ENCODE data around the gene RASGRF2.

Gene RASGRF2

DNA sequence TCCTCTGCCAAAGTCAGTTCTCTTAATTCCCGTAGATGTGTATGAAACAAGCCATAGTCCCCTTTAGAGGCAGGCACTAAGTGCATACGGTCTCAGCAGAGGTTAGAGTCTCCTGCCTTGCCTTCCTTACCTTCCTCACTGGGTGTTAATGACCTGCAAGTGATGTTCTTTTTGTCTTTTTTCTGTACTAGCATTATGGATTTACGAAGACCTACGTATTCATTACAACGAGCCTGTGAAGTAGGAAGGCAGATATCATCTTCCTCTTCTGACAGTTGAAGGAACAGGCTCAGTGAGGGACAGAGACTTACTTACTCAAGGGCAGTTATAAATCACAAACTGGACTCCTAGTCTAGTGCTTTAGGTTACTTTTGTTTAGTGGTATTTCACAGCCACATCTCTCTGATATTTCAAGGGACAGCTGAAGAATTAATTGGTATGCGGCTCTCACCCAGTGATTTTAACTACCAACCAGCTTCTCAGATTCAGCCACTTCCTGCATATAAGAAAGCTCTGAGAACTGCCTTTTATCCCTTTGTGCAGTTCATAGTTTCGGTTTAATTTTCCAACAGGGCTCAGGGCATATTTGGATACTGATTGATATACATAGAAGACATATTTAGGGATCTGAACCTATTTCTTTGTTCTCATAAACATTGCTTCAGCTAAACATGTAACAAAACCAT, 187.9 kb downstream of the RASGRF2 start:
- WGBS (ENCODE audit: extremely low coverage, insufficient coverage, insufficient read length): no CpG with 5 or more reads among the region's 7 CpGs
- Histone ChIP-seq H3K4me3 (ENCODE audit: low read depth, low read length) (no peak overlapping the region), H4K91ac (ENCODE audit: low read depth, low read length) (no peak overlapping the region), H3K36me3 (ENCODE audit: control insufficient read depth in 1 of 2, insufficient read depth in 2 of 2, low read length in 2 of 2) (peaks cover 4 to 7% of the 10 kb centered on the region in 2 experiments), H2AK5ac (ENCODE audit: low read length) (no peak overlapping the region), H3K4ac (ENCODE audit: low read depth, low read length) (no peak overlapping the region), H2BK5ac (ENCODE audit: low read depth, low read length, poor library complexity) (no peak overlapping the region), H3K27me3 (ENCODE audit: insufficient read depth, low read length) (no peaks in the 10 kb centered on the region), H3K4me2 (ENCODE audit: low read length) (no peak overlapping the region), H3K79me1 (ENCODE audit: low read length) (peaks cover 2% of the 10 kb centered on the region), H3K4me1 (ENCODE audit: control insufficient read depth in 1 of 2, insufficient read depth in 2 of 2, low read length in 2 of 2) (peaks cover 0 to 3% of the 10 kb centered on the region in 2 experiments), H3K14ac (ENCODE audit: low read length) (no peak overlapping the region), H3K27ac (ENCODE audit: low read depth, low read length) (no peak overlapping the region), H3K9ac (ENCODE audit: low read length) (no peak overlapping the region), H2BK12ac (ENCODE audit: low read length) (no peak overlapping the region), H3K79me2 (ENCODE audit: control insufficient read depth, insufficient read depth, low read length, poor library complexity) (no peaks in the 10 kb centered on the region), H3K9me3 (ENCODE audit: insufficient read depth, low read depth, low read length) (no peaks in the 10 kb centered on the region), H3K23ac (ENCODE audit: low read length) (no peak overlapping the region), H4K8ac (ENCODE audit: low read depth, low read length) (no peak overlapping the region), H3K18ac (ENCODE audit: low read length) (no peak overlapping the region), H2AFZ (ENCODE audit: insufficient read depth, low read length, poor library complexity) (no peak overlapping the region), H2BK120ac (ENCODE audit: insufficient read depth, low read length, poor library complexity) (no peak overlapping the region), H4K12ac (ENCODE audit: low read depth, low read length) (no peak overlapping the region)
- DNase-seq: no peak

DNA sequence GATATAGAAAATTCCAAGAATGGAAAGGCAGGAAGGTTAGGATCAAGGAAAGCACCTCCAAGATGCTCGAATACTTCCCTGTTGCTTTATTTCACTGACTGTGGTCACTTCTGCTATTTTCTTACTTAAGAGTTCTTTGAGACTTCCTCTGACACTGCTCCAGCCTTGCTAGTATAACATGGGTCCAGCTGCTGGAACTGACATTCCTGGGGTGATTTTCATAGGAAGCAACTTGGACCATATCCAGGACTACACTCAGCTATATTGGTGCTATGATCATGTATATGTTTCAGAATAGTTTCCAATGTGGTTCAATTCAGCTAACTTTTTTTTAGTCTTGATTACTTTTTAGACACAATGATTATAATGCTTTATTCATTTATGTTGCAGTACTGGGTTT, 191.4 kb downstream of the RASGRF2 start:
- H3K4me3 ChIP-seq (ENCODE audit: low read depth, low read length): no peak overlapping the region
- H3K9ac ChIP-seq (ENCODE audit: low read length): no peak overlapping the region
- no peak overlapping the region for H3K4me2 ChIP-seq (ENCODE audit: low read length)
- no peak overlapping the region for H4K8ac ChIP-seq (ENCODE audit: low read depth, low read length)
- no peaks in the 10 kb centered on the region for H3K27me3 ChIP-seq (ENCODE audit: insufficient read depth, low read length)
- H3K79me2 ChIP-seq (ENCODE audit: control insufficient read depth, insufficient read depth, low read length, poor library complexity): no peaks in the 10 kb centered on the region
- no peak overlapping the region for H2AK5ac ChIP-seq (ENCODE audit: low read length)
- H3K4ac ChIP-seq (ENCODE audit: low read depth, low read length): no peak overlapping the region
- H3K23ac ChIP-seq (ENCODE audit: low read length): no peak overlapping the region
- H4K12ac ChIP-seq (ENCODE audit: low read depth, low read length): no peak overlapping the region
- H2BK120ac ChIP-seq (ENCODE audit: insufficient read depth, low read length, poor library complexity): no peak overlapping the region
- no peak overlapping the region for H3K14ac ChIP-seq (ENCODE audit: low read length)
- no CpG with 5 or more reads among the region's 1 CpG for WGBS (ENCODE audit: extremely low coverage, insufficient coverage, insufficient read length)
- no peak overlapping the region for H2BK12ac ChIP-seq (ENCODE audit: low read length)
- H3K36me3 ChIP-seq (ENCODE audit: control insufficient read depth in 1 of 2, insufficient read depth in 2 of 2, low read length in 2 of 2): peaks cover 2 to 12% of the 10 kb centered on the region in 2 experiments
- H2BK5ac ChIP-seq (ENCODE audit: low read depth, low read length, poor library complexity): no peak overlapping the region
- DNase-seq: no peak
- no peaks in the 10 kb centered on the region for H3K79me1 ChIP-seq (ENCODE audit: low read length)
- no peak overlapping the region for H3K27ac ChIP-seq (ENCODE audit: low read depth, low read length)
- no peak overlapping the region for H3K18ac ChIP-seq (ENCODE audit: low read length)
- H3K9me3 ChIP-seq (ENCODE audit: insufficient read depth, low read depth, low read length): no peaks in the 10 kb centered on the region
- no peak overlapping the region for H4K91ac ChIP-seq (ENCODE audit: low read depth, low read length)
- H3K4me1 ChIP-seq (ENCODE audit: control insufficient read depth in 1 of 2, insufficient read depth in 2 of 2, low read length in 2 of 2): no peaks in the 10 kb centered on the region
- no peak overlapping the region for H2AFZ ChIP-seq (ENCODE audit: insufficient read depth, low read length, poor library complexity)

DNA sequence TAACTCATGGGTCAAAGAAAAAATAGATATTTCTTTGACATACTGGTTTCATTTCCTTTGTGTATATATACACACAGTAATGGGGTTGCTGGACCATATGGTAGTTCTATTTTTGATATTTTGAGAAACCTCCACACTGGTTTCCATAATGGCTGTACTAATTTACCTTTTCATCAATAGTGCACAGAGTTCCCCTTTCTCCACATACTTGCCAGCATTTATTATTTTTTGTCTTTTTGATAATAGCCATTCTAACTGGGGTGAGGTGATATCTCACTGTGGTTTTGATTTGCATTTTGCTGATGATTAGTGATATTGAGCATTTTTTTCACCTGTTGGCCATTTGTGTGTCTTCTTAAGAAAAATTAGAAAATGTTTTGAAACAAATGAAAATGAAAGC, 194.6 kb downstream of the RASGRF2 start:
- Histone ChIP-seq H3K27ac (ENCODE audit: low read depth, low read length) (no peak overlapping the region), H3K18ac (ENCODE audit: low read length) (no peak overlapping the region), H4K8ac (ENCODE audit: low read depth, low read length) (no peak overlapping the region), H4K91ac (ENCODE audit: low read depth, low read length) (no peak overlapping the region), H2BK120ac (ENCODE audit: insufficient read depth, low read length, poor library complexity) (no peak overlapping the region), H4K12ac (ENCODE audit: low read depth, low read length) (no peak overlapping the region), H3K36me3 (ENCODE audit: control insufficient read depth in 1 of 2, insufficient read depth in 2 of 2, low read length in 2 of 2) (peaks cover 5 to 11% of the 10 kb centered on the region in 2 experiments), H2BK5ac (ENCODE audit: low read depth, low read length, poor library complexity) (no peak overlapping the region), H3K14ac (ENCODE audit: low read length) (no peak overlapping the region), H3K4ac (ENCODE audit: low read depth, low read length) (no peak overlapping the region), H3K23ac (ENCODE audit: low read length) (no peak overlapping the region), H2AK5ac (ENCODE audit: low read length) (no peak overlapping the region), H3K9ac (ENCODE audit: low read length) (no peak overlapping the region), H3K79me2 (ENCODE audit: control insufficient read depth, insufficient read depth, low read length, poor library complexity) (no peaks in the 10 kb centered on the region), H3K79me1 (ENCODE audit: low read length) (no peaks in the 10 kb centered on the region), H2AFZ (ENCODE audit: insufficient read depth, low read length, poor library complexity) (no peak overlapping the region), H3K9me3 (ENCODE audit: insufficient read depth, low read depth, low read length) (no peaks in the 10 kb centered on the region), H3K4me3 (ENCODE audit: low read depth, low read length) (no peak overlapping the region), H3K4me1 (ENCODE audit: control insufficient read depth in 1 of 2, insufficient read depth in 2 of 2, low read length in 2 of 2) (no peaks in the 10 kb centered on the region), H3K4me2 (ENCODE audit: low read length) (no peak overlapping the region), H2BK12ac (ENCODE audit: low read length) (no peak overlapping the region), H3K27me3 (ENCODE audit: insufficient read depth, low read length) (no peaks in the 10 kb centered on the region)
- no peak for DNase-seq

DNA sequence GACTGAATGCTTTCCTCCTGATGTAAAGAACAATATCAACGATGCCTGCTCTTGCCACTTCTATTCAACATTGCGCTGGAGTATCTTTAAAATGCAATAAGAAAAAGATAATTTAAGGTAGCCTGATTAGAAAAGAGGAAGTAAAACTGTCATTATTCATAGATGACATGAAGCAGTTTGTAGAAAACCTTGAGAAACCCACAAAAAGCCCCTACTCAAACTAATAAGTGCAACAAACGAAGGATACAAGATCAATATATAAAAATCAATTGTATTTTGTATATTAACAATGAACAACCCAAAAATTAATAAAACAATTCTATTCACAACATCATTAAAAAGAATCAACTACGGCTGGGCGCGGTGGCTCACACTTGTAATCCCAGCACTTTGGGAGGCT, 196.6 kb downstream of the RASGRF2 start:
- H2BK5ac ChIP-seq (ENCODE audit: low read depth, low read length, poor library complexity): no peak overlapping the region
- no peaks in the 10 kb centered on the region for H3K79me1 ChIP-seq (ENCODE audit: low read length)
- H2BK120ac ChIP-seq (ENCODE audit: insufficient read depth, low read length, poor library complexity): no peak overlapping the region
- H3K36me3 ChIP-seq (ENCODE audit: control insufficient read depth in 1 of 2, insufficient read depth in 2 of 2, low read length in 2 of 2): peaks cover 5 to 8% of the 10 kb centered on the region in 2 experiments
- no peak overlapping the region for H3K27ac ChIP-seq (ENCODE audit: low read depth, low read length)
- H3K23ac ChIP-seq (ENCODE audit: low read length): no peak overlapping the region
- H4K8ac ChIP-seq (ENCODE audit: low read depth, low read length): no peak overlapping the region
- H2AK5ac ChIP-seq (ENCODE audit: low read length): no peak overlapping the region
- H4K91ac ChIP-seq (ENCODE audit: low read depth, low read length): no peak overlapping the region
- no peak overlapping the region for H2AFZ ChIP-seq (ENCODE audit: insufficient read depth, low read length, poor library complexity)
- H3K4me2 ChIP-seq (ENCODE audit: low read length): no peak overlapping the region
- H3K18ac ChIP-seq (ENCODE audit: low read length): no peak overlapping the region
- no peaks in the 10 kb centered on the region for H3K79me2 ChIP-seq (ENCODE audit: control insufficient read depth, insufficient read depth, low read length, poor library complexity)
- no peak overlapping the region for H3K4ac ChIP-seq (ENCODE audit: low read depth, low read length)
- no peak overlapping the region for H3K9ac ChIP-seq (ENCODE audit: low read length)
- no peaks in the 10 kb centered on the region for H3K9me3 ChIP-seq (ENCODE audit: insufficient read depth, low read depth, low read length)
- no peak for DNase-seq
- H3K4me1 ChIP-seq (ENCODE audit: control insufficient read depth in 1 of 2, insufficient read depth in 2 of 2, low read length in 2 of 2): no peaks in the 10 kb centered on the region
- no peak overlapping the region for H3K14ac ChIP-seq (ENCODE audit: low read length)
- H3K27me3 ChIP-seq (ENCODE audit: insufficient read depth, low read length): no peaks in the 10 kb centered on the region
- WGBS (ENCODE audit: extremely low coverage, insufficient coverage, insufficient read length): no CpG with 5 or more reads among the region's 6 CpGs
- H3K4me3 ChIP-seq (ENCODE audit: low read depth, low read length): no peak overlapping the region
- no peak overlapping the region for H2BK12ac ChIP-seq (ENCODE audit: low read length)
- H4K12ac ChIP-seq (ENCODE audit: low read depth, low read length): no peak overlapping the region

All from trophoblast cell (in vitro differentiated cells and primary cell).